K562 (cell line): ENCODE data around the gene FAM81B.

ENCODE experiments used
- FOXM1 ChIP-seq, 2 experiments: fragments of 450-650 bp in 1 of 2; sonication (generic) in 1 of 2; formaldehyde crosslinking in 1 of 2; IDR thresholded peaks; 2 replicates each; pipeline versions ENCODE4 v1.6.1 to v1.9.0; 2017 to 2022; ENCODE audit warnings: low read depth in 2 of 2, mild to moderate bottlenecking in 2 of 2, missing genetic modification reagents in 1 of 2, moderate library complexity in 1 of 2
- NFIC ChIP-seq: fragments of 450-650 bp; IDR thresholded peaks from 2 replicates; pipeline ENCODE4 v1.6.1; 2017; ENCODE audit warnings: mild to moderate bottlenecking, inconsistent platforms
- PATZ1 ChIP-seq: fragments of 250-450 bp; sonication (Bioruptor Pico); IDR thresholded peaks from 2 replicates; pipeline ENCODE4 v1.5.0; 2020; ENCODE audit warnings: mild to moderate bottlenecking, borderline replicate concordance
- ZNF124 ChIP-seq: sonication (generic); formaldehyde crosslinking; IDR thresholded peaks from 2 replicates; pipeline ENCODE4 v1.8.1; 2022; ENCODE audit warnings: missing genetic modification reagents
- ZNF518B ChIP-seq: fragments of 250-450 bp; sonication (Bioruptor Pico); IDR thresholded peaks from 2 replicates; pipeline ENCODE4 v1.5.0; 2021; ENCODE audit warnings: mild to moderate bottlenecking, moderate library complexity

GRCh38 chr5:95382801-95383200, 8.4 kb upstream of the FAM81B start:
- TF ChIP-seq ZNF518B (CRISPR knock-in tag) = no peak
- TF ChIP-seq FOXM1 (IDR thresholded peaks at IDR 0.05; ENCODE audit: low read depth) = no peak
- TF ChIP-seq FOXM1 (CRISPR knock-in tag; IDR thresholded peaks at IDR 0.05; ENCODE audit: low read depth) = no peak
- TF ChIP-seq PATZ1 = no peak
- TF ChIP-seq NFIC = no peak
- no peak for TF ChIP-seq ZNF124
